ENCODE measurements around the gene CLSTN3.

The CLSTN3 gene

DNA sequence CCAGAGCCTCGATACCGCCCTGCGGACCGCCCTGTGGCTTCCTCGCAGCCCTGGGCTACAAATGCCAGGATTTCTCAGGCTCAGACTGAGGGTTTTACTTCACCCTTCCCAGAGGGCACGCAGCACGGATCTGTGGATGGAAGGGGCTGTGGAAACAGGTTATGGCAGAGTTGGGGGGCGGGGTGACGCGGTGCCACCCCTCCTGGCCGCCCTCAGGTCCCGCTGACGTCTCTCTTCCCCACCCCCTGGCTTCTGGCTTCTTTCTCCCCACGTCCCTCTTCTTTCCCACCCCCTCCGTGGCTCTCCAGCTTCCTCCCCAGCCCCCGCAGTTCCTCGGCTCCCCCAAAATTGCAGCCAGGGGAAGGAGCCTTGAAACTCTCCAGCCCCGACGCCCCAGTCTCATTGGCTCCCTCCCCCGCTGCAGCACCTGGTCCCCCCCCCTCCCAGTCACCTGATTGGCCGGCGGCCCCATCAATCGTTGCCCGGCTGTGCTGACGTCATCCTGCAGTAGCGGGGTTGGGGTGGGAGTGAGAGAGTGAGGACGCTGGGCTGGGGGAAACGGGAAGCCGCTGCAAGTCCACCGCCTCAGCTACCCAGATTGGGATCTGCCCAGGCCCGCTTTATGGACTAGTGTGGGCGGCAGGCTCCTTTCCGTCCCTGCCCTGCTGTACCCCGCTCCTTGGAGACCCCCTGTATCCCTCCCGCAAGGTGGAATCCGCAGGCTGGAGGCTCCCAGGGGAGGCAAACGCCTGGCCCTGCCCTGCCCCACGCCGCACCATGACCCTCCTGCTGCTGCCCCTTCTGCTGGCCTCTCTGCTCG, at the start of gene CLSTN3:
Gene CLSTN3 (plus strand): TSS at position 500 of the 820 bp plus-strand sequence. CDS start 278 bp downstream, at position 778.
- peak; percentile 42 for DNase-seq (ENCODE audit: low spot score)

DNA sequence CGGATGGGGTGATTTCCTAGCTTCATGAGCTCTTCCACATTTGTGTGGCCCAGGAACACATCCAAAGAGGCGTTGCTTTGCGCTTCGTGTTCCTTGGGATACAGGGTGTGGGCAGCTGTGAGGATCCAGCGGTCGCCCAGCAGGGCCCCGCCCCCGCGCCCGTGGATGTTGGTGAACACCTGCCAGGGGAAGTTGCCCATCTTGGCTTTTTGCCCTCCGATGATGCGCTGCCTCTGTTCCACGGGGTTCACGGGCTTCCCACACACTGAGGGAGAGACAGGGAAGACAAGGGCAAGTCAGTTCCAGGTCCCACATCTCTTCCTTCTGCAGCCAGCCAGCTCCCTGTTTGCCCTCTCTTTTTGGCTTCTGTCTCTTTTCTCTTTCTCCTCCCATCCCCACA, 49.1 kb upstream of the CLSTN3 start:
- no peak for DNase-seq (ENCODE audit: low spot score)

DNA sequence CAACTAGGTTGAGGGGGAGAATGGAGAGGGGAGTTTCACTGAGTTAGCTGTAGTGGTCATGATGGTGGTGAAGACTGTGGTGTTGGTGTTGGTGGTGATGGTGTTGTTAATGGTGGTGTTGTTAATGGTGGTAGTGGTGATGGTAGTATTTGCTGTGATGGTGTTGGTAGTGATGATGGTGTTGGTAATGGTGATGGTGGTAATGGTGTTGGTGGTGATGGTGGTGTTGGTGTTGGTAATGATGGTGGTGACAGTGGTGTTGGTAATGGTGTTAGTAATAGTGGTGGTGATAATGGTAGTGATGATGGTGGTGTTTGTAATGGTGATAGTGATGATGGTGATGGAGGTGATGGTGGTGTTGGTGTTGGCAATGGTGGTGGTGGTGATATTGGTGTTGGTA, 47.0 kb upstream of the CLSTN3 start:
- DNase-seq (ENCODE audit: low spot score): no peak

DNA sequence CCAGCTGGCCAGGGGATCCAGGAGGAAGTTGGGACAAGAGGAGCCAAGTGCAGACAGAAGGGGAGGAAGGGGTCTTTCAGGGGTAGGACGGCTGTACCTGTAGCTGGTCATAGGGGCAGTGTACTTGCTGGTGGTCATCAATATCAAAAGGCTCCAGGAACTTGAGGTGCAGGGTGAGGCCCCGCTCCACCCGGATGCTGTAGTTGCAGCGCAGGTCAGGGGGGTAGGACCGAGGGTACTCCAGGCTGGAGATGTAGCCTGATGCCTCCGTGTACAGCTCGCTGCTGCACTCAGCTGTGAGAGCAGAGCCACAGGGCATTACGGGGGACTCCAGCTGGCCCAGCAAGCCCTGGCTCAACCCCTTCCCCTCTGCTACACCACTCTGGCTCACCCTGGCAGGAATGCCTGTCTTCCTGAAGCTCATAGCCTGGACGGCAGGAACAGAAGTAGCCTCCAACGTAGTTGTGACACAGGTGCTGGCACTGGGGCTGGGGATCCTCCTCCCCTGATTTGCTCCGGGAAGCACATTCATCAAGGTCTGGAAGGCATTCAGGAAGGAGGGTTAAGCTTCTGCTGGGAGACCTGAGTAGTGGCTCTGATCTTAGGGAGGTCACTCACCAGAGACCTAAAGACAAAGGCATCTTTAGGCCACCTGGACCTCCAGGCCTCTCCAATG, 40.8 kb upstream of the CLSTN3 start:
- DNase-seq (ENCODE audit: low spot score): no peak

DNA sequence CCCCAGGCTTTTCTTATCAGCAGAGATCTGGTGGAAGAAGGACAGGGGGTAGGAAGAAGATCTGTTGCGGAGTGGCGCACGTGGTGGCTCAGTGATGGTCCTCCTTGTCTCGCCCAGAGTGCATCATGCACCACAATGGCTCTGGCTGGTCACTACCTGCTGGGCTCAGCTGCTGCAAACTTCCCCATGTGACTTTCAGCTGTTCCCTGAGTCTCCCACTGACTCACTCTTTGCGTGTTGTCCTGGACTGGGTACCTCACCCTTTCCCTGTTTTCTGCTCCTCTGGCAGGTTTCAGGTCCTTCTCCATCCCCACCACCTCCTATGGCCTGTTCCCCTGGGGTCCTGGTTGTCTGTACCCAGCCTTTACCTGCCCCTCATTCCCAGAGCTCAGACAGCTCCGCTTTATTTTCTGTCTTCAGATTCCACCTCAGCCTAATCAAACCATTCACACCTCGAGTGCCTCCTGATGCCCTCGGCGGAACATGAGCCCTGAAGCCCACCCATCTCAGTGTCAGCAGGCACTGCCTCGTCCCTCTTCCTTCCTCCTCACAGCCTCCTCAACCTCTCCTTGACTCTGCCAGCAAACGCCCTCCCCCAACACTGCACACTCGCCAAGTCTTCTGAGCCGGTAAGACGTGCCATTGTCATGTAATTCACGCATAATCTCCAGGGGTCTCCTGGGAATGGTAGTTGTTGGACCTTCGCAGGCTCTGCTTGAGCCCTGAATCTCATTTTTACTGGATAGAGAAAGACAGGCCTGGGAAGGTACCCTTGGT, 39.8 kb upstream of the CLSTN3 start:
- DNase-seq (ENCODE audit: low spot score): no peak

DNA sequence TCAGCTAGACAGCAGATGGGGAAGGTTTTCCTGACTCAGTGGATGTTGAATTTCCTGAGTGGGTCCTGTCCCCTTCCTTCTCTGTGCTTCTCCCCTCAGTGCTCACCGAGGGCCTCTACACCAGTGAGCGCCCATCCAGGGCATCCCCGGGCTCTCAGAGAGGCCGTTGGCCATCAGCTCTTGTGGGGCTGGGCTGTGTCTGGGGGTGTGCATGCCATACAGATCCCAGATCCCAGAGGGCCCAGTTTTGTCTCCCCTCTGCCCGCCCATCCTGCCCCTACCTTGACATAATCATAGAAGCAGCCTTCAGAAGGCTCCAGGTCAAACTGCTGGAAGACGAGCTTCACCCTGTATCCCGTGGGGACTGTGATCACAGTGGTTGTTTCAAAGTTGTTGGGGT, 39.0 kb upstream of the CLSTN3 start:
- DNase-seq (ENCODE audit: low spot score): no peak

DNA sequence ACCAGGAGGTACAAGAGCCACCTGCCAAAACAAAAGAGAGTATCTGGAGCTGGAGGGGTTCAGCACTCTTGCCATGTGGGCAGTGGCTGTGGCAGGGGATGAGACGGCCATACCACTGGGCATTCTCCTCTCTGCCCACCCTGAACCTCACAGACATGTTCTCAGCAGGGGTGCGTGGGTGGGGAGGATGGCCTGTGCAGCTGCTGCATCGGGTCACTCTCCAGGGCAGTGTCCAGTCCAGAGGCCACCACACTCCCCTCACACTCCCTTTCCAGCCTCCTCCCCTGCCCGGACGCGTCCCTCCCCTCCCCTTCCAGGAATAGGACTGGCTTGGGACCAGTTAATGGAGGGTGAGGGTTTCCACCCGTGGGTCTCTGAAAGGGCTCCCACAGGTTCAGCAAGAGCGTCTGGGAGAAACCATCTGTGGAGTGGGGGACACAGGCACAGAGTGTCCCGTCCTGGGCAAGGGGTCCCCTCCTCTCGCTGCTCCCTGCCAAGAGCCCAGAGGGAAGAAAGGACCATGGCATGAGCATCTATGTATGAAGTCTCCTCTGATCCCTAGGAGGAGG, 38.4 kb upstream of the CLSTN3 start:
- DNase-seq (ENCODE audit: low spot score): no peak

DNA sequence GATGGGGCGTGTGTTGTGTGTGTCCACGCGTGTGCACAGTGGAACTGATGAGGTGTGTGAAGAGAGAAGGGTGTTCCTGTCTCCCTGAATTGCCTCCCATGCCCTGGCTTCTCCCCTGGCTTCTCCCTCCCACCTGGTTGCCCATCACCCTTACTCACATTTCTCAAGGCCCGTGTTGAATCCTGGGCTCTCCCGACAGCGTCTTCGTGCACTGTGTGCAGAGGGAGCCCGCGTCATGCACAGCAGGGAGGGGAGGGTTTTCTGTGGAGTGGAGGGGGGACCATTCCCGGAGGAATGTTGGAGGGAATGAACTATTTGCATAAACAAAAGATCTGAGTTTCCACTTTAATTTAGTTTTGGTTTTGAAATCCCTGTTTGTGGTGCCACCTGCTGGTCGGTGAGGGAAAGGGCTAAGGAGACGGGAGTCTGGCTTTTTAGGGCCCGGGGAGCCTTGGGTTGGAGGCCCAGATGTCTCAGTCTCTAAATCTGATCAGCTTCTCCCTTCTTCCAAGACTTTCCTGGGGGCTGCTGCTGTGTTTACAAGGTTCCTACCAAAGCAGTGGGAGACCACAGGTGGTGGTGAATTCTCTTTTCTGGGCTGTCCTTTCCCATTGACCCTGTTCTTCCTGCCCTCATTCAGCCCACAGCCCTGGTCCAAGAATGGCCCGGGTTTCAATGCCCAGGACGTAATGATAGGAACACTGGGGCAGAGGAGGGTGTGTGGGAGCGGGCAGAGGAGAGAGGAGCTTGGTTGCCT, 37.8 kb upstream of the CLSTN3 start, which contains the start of gene C1R:
Gene C1R (minus strand): TSS at position 217 of the 757 bp plus-strand sequence. CDS start 57 bp downstream, at position 160.
- peak; percentile 57 for DNase-seq (ENCODE audit: low spot score)

DNA sequence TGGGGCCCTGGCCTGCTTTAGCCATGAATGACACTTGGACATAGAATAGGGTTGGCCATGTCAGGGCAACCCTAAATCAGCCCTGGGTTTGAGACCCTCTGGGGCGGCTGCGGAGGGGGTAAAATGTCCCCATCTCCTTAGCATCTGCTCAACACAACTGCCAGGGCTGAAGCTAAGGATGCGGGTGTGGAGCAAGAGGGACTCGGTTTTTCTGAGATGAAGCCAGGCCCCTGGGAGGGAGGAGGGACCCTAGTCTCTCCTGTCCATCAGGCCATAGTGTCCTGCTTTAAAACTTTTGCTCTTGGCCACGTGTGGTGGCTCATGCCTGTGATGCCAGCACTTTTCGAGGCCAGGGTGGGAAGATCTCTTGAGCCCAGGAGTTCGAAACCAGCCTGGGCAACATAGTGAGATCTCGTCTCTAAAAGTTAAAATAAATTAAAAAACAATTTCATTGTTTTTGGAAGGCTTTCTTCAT, 37.1 kb upstream of the CLSTN3 start:
- DNase-seq (ENCODE audit: low spot score): no peak

DNA sequence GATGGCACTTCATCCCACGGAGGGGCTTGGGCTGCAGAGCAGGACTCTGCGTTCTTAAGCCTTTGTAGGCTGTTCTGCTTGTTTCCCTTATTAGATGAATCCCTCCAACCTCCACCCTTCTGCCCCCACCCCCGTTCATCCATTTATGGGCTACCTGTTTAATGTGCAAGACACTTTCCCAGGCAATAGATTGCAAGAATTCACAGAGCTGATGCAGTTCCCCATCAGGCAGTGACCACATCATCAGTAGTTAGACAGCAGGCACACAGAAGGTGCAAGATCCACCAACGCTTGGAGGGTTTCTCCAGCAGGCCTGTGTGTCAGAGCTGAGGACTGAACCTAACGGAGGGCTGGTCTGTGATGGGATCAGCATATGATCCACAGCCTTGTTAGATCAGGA, 36.7 kb upstream of the CLSTN3 start:
- DNase-seq (ENCODE audit: low spot score): no peak

DNA sequence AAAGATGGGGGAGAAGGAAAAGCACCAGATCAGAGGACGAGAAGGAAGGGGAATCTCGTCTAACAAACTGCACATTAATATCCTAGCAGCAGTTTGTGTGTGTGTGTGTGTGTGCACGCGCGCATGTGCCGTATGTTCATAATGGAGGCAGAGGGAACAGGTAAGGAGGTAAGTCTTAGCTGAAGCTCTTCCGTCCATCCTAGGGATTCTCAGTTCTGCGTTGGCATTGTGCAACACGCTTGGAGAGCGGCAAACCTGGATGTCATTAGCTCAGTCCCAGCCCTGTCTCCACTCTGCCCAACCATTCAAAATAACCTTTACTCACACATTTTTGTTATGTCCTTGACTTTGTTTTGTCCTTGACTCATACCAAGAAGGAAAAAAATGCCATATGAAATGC, 36.3 kb upstream of the CLSTN3 start:
- DNase-seq (ENCODE audit: low spot score): no peak

DNA sequence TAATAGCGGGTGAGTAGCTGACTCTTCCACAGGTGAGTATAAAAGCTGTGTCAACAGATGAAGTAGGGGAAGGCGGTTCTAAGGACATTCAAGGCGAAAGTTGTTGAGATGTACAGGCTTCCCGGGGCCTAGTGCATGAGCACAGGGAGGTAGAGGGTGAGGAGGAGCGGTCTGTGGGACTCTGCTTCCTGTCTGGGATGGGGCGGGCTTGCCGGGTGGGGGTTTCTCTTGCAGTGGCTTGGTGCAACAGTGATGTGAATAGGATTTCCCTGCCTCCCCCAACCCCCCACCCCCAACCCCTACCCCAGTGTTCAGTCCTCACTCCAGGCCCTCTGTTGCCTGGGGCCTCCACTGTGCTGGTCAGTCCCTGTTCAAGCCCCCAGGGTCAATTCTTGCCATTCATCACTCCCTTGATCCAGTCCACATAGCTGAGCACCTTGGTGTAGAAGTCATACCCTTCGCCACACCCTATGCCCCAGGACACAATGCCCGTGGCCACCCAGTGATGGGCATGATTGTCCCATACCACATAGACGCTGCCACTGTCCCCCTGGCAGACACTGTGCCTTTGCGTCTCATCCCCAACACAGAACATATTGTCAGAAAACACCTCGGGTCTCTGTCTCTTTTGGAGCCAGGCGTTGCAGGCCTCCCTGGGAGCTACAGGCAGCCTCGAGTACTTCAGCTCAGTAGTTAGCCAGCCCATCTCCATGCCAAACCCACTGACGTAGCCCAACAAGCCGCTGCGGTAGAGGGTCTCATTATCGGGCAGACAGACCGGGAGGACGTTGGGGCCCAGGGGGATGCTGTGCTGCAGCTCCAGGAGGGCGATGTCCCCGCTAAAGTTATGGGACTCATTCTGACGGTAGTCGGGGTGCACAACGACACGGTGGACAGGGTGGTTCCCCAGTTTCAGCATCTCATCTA, 33.9 kb upstream of the CLSTN3 start:
- no peak for DNase-seq (ENCODE audit: low spot score)

DNA sequence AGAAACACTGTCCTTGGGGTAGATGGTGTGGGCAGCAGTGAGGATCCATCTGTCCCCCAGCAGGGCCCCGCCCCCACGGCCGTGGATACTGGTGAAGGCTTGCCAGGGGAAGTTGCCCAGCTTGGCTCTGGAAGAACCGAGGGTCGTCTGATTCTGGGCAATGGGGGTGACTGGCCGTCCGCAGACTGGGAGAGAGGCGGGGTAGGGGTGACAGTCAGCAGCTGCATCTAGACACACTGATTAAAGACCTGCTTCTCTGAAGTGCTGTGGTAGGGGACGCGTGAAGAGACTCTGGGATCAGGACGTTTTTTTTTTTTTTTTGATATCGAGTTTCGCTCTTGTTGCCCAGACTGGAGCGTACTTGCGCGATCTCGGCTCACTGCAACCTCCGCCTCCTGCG, 33.2 kb upstream of the CLSTN3 start:
- no peak for DNase-seq (ENCODE audit: low spot score)

DNA sequence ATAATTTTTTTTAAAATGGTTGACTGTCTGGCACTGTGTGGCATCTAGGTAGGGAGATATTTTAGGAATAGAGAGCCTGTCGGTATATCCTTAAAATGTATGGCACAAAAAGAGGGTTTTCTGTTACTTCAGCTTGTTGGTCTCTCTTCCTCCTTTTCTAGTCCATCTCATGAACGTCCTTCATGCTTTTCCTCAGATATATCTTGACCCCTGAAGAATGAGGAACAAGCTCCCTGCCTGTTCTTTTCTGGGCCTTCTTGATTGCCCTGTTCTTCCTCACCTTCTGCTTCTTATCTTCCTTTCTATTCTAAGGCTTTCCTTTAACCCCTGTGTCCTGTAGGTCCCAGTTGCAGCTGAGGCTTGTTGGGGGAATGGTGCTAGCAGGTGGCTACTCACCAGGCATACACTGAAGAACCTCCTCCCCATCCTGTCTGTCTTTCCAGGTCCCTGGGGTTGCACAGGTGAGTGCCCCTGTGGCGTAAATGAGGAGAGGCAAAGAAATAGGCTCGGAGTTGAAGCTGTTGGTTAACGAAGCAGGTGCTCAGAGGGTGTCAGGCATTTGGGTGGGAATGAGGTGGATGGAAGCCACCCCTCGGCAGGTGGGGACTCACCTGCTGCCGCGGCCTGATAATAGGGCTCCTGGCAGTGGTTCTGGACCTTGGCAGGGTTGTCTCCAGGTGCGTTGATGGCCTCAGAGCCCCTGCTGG, 30.7 kb upstream of the CLSTN3 start:
- DNase-seq (ENCODE audit: low spot score): no peak

DNA sequence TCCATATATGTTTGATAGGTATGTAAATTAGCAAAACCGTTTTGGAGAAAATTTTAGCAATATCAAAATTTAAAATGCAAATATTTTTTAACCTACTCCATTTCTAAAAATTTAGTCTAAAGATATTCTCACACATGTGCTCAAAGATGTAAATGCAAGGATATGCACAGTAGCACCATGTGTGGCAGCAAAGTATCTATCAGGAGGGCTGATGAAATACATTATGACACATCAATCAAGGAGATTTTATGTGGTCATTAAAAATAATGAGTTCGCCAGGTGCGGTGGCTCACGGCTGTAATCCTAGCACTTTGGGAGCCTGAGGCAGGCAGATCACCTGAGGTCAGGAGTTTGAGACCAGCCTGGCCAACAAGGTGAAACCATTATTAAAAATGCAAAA, 29.9 kb upstream of the CLSTN3 start:
- no peak for DNase-seq (ENCODE audit: low spot score)

DNA sequence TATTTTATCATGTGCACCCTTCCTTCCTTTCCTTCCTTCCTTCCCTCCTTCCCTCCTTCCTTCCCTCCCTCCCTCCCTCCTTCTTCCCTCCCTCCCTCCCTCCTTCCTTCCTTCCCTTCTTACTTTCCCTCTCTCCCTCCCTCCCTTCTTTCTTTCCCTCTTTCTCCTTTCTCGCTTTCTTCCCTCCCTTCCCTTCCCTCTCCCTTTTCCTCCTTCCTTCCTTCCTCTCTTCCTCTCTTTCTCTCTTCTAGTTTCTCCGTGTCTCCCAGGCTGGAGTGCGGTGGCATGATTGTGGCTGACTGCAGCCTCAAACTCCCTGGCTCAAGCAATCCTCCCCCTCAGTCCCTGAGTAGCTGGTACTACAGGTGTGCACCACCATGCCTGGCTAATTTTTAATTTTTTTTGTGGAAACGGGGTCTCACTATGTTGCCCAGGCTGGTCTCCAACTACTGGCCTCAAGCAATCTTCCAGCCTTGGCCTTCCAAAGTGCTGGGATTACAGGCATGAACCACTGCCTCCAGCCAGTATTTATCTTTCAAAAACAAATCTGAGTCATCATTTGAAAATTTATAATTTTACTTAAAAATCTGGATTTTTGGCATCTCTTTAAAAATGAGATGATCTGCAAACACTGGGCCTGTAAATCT, 29.0 kb upstream of the CLSTN3 start:
- no peak for DNase-seq (ENCODE audit: low spot score)

DNA sequence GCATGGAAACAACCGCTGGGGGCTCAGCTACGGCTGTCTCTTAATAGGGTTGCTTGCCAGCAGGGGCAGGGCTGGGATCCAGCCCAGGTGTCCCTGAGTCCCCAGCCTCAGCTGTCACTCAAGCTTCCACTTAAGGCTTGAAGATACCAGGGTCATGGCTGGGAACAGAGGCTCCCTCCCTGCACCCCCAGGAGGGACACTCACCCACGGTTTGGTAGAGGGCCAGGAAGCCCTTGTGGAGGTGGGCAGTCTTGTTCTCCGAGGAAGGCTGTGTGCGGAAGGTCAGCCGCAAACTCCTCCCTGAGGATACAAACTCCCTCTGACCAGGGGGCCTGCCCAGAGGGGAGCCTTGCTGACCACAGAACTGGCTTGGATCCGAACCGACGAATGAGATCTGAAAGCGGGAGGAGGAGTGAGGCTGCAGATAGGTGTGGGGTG, 28.5 kb upstream of the CLSTN3 start:
- no peak for DNase-seq (ENCODE audit: low spot score)

DNA sequence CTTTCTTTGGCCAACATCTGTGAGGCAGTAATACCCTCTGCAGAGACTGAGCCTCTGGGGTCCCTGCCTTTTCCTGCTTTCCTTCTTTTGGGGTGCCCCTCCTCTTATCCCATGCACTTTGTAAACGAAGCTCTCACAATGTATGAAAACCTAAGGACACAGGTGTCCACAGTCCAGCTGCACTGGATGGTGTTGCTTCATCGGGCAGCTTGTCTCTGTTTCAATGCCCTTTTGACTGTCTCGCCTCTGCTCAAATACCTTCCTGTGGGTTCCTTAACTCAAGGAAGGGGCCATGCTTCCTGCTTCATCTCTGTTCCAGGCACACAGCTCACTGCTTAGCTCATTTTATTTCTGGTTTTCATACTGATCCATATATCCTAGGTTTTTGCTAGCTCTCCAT, 27.6 kb upstream of the CLSTN3 start:
- DNase-seq (ENCODE audit: low spot score): no peak

Measured in kidney capillary endothelial cell (primary cell).